ENCODE data around the gene OR51S1.
"Not testable (repeated sequence)": the region's sequence is repeated elsewhere in the genome, so short reads cannot be mapped to it uniquely, and the experiment has no call there.

Gene OR51S1, protein sequence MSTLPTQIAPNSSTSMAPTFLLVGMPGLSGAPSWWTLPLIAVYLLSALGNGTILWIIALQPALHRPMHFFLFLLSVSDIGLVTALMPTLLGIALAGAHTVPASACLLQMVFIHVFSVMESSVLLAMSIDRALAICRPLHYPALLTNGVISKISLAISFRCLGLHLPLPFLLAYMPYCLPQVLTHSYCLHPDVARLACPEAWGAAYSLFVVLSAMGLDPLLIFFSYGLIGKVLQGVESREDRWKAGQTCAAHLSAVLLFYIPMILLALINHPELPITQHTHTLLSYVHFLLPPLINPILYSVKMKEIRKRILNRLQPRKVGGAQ

GRCh38 chr11:4848908-4849532 is at the start of gene OR51S1:
TSS of gene OR51S1 (minus strand) at chr11:4849208. CDS start at chr11:4849208, 0 bp downstream.
- DNase-seq (ENCODE audit: low spot score) = no peak

GRCh38 chr11:4891996-4892640 is 43.1 kb upstream of the OR51S1 start:
- peak; percentile 38 for DNase-seq (ENCODE audit: low spot score)

- DNase-seq (ENCODE audit: low spot score) = no peak
Measured at GRCh38 chr11:4890279-4890678, 41.3 kb upstream of the OR51S1 start.

DNA sequence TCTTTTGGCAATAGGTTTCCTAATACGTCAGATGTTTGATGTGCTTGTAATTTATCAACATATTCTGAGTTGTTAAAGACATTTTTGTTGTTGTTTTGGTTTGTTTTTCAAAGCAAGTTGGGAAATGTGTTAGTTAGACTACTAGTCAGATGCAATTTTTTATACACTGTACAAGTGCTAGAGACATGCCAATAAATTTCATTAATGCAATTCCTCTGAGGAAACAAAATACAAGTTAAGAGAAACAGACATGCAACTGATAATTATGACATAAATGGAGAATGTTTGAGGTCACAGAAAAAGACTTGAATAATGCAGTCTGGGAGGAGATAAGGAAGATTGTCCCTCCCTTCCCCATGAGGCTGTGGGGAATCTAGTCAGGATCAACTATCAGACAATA is 38.6 kb upstream of the OR51S1 start:
- no peak for DNase-seq (ENCODE audit: low spot score)

- DNase-seq (ENCODE audit: low spot score) = no peak
Measured at GRCh38 chr11:4886186-4886585, 37.2 kb upstream of the OR51S1 start.

- DNase-seq (ENCODE audit: low spot score) = no peak
Measured at GRCh38 chr11:4884361-4884760, 35.4 kb upstream of the OR51S1 start.

DNA sequence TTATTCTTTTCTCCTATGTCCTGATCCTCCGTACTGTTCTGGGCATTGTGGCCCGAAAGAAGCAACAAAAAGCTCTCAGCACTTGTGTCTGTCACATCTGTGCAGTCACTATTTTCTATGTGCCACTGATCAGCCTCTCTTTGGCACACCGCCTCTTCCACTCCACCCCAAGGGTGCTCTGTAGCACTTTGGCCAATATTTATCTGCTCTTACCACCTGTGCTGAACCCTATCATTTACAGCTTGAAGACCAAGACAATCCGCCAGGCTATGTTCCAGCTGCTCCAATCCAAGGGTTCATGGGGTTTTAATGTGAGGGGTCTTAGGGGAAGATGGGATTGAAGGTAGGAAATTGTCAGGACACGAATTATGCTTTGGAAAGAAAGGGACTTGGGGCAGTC is 33.5 kb upstream of the OR51S1 start:
- no peak for DNase-seq (ENCODE audit: low spot score)

DNA sequence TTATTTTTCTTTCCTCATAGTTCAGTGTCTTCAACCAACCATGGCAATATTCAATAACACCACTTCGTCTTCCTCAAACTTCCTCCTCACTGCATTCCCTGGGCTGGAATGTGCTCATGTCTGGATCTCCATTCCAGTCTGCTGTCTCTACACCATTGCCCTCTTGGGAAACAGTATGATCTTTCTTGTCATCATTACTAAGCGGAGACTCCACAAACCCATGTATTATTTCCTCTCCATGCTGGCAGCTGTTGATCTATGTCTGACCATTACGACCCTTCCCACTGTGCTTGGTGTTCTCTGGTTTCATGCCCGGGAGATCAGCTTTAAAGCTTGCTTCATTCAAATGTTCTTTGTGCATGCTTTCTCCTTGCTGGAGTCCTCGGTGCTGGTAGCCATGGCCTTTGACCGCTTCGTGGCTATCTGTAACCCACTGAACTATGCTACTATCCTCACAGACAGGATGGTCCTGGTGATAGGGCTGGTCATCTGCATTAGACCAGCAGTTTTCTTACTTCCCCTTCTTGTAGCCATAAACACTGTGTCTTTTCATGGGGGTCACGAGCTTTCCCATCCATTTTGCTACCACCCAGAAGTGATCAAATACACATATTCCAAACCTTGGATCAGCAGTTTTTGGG is 33.0 kb upstream of the OR51S1 start, which contains the start of gene OR51T1:
Gene OR51T1, plus strand, starts transcription at position 41 of the 641 bp plus-strand sequence. Its CDS starts 0 bp downstream, at position 41.
- DNase-seq (ENCODE audit: low spot score) = no peak

- DNase-seq (ENCODE audit: low spot score) = no peak
Measured at GRCh38 chr11:4881188-4881587, 32.2 kb upstream of the OR51S1 start.

DNA sequence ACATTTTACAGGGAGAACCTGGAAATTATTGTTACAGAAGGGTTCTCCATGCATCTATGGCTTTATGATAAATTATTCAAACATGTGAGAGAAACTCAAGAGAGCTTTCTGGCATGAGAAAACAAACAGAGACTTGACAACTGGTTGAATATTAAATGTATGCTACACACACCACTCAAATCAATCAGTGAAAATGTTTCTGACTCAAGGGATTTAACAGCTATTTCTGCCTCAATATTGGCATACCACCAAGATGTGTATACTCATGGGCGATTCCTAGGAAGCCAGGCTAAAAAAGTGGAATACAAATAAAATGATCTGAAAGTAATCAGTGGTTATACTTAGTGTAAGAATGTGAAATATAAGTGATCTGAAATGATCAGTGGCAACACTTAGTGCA is 16.8 kb upstream of the OR51S1 start:
- DNase-seq (ENCODE audit: low spot score) = no peak

DNA sequence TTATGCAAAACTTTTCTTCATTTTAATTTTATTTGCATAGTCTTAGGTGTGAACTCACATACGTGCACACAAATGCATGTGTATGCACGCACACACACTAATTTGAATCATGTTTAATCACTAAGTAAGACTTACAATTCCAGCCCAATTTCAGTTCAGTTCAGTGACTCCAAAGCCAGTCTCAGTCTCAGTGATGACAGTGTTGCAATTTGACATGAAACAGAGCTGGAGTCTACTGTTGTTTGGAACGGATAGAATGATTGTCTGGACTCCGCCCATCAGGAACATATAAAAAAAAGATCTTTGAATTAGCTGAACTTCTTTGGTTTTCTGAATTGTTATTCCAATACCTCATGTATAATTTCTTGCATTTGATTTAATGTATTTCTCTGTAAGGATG is 14.9 kb upstream of the OR51S1 start:
- no peak for DNase-seq (ENCODE audit: low spot score)

GRCh38 chr11:4862447-4863236 is 13.6 kb upstream of the OR51S1 start:
- DNase-seq (ENCODE audit: low spot score) = no peak

GRCh38 chr11:4854286-4854685 is 5.3 kb upstream of the OR51S1 start:
- DNase-seq (ENCODE audit: low spot score) = not testable (repeated sequence)

GRCh38 chr11:4851033-4851432 is 2.0 kb upstream of the OR51S1 start:
- no peak for DNase-seq (ENCODE audit: low spot score)

DNA sequence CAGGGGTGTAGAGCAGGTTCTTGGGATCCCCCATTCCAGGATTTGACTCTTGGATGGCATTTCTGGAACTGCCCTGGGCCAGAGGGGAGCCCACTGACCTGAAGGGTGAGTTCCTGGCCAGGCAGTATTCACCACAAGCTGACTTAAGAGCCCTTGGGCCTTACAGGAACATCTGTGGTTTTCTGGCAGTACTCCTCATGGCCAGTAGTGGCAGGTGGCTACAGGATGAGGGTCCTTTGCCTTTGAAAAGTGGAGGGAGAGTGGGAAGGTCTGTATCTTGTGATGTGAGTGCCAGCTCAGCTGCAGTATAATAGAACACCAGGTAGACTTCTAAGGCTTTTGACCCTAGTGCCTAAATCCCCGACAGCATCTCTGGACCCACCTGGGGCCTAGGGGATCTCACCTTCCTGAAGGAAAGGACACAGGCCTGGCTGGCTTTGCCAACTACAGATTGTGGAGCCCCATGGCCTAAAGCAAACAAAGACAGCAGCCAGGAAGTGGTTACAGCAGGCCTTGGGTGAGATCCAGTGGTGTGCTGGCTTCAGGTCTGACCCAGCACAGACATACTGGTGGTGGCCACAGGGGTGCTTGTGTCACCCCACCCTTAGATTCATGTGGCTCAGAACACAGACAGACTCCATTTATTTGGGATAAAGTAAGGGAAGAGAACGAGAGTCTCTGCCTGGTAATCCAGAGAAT is 9.0 kb downstream of the OR51S1 start:
- no peak for DNase-seq (ENCODE audit: low spot score)

GRCh38 chr11:4830909-4831308 is 18.1 kb downstream of the OR51S1 start:
- no peak for DNase-seq (ENCODE audit: low spot score)

DNA sequence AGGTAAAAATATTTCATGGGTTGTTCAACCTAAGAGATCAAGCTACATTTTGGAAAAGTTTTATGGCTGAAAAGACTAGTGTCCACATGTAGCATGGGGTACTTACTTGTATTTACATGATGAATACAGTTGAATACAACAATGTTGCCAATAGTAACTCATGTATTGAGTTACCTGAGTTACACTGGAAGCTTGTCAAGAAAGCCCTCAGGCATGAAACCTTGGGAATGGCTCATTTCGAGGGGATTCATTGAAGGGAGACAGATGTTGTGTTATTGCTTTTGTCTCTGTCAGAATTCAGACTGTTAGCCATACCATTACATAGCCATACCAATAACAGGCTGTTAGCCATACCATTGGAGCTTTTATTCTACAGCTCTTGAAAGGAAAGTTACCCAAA is 18.7 kb downstream of the OR51S1 start:
- DNase-seq (ENCODE audit: low spot score) = no peak

- DNase-seq (ENCODE audit: low spot score) = no peak
Measured at GRCh38 chr11:4826425-4826824, 22.6 kb downstream of the OR51S1 start.

- DNase-seq (ENCODE audit: low spot score) = no peak
Measured at GRCh38 chr11:4825132-4825531, 23.9 kb downstream of the OR51S1 start.

DNA sequence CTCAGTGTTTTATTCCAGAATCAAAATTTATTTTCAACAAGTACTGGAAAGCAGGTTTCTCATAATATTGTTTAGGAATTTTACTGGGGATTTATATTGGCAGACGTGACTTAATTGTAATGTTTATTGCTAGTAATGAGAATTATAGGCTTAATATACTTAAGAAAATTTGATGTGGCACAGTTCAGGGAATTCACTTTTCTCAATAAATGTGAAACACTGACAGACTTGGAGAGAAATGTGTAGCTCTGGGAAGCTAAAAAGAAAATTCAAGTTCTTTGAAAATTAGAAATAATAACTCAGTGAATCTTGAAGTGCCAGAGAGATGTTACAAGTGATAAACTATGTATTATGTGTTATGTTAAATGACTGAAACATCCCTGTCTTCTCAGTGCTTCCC is 28.0 kb downstream of the OR51S1 start, which contains the start of gene OR51F2:
Gene OR51F2, plus strand, starts transcription at position 301 of the 400 bp plus-strand sequence. CDS start 101 bp downstream, outside the sequence.
- no peak for DNase-seq (ENCODE audit: low spot score)

- DNase-seq (ENCODE audit: low spot score) = no peak
Measured at GRCh38 chr11:4809246-4809645, 39.8 kb downstream of the OR51S1 start.
